Cardiac atrium fibroblast (primary cell): ENCODE results near the gene ATP5PF. TPM values are rescaled to one million over a fixed set of nuclear protein-coding genes. Genes with fewer than 3 reads are reported as not detected.

ENCODE experiments used
- total RNA-seq: library from RNA; depleted of rRNA; stranded (reverse); fragments of >200 nt; gene quantifications from 2 replicates; pipeline ENCODE4 v1.2.3, GENCODE V29; 2015

ATP5PF gene, protein sequence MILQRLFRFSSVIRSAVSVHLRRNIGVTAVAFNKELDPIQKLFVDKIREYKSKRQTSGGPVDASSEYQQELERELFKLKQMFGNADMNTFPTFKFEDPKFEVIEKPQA
- total RNA-seq = 71.5 and 77.6 TPM in 2 replicates

DNA sequence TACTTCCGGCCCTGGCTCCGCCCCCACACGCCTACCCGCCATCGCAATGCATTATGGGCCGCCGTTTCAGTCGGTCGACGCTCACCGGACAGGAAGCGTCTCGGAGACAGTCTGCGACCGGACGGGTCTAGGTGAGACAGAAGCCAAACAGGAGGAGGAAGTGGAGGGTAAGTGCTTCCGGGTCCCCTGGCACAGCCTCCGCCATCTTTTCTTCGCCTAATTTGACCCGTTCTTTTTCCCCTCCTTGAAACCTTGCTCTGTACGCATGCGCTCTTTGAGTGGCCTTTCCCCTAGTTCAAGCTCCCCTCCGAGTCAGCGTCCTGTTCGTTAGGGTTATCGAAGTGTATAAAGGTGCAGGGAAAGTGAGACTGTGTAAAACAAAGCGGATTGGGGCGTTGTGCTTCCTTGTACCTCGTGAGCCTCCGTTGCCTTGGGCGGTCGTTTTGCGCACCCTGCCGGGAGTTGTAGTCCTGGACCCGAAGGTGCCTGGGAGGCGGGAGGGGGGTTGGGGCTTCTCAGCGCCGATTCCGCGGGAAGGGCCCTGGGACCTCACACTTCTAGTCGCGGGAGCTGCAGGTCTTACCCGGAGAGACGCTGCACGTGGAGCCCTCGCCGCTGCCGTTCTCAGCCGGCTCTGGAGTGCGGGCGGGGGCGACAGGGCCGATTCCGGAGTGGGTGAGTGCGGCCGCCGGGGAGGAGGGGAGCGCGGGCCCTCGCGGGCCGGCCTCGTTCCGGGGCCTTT lies at the start of gene ATP5PF, which contains the start of gene GABPA:
Gene ATP5PF (minus strand): TSS at position 1 of the 742 bp plus-strand sequence. CDS start 5,110 bp downstream, outside the sequence.
Gene GABPA (plus strand): TSS at position 69 of the 742 bp plus-strand sequence. CDS start 6,627 bp downstream, outside the sequence.

Other genes starting within 250 kb of the ATP5PF start
- 14.3 and 27.1 TPM in 2 replicates for gene MRPL39, start 127.4 kb downstream of the ATP5PF start, total RNA-seq
- 0.54 and 0.65 TPM in 2 replicates for gene JAM2, start 95.6 kb downstream of the ATP5PF start, total RNA-seq
- 13.4 and 19.8 TPM in 2 replicates for gene GABPA, start 68 bp upstream of the ATP5PF start, total RNA-seq